Activated CD4-positive, alpha-beta T cell treated with anti-CD3 and anti-CD28 coated beads for 1 hour (primary cell): Measurements from ENCODE around the gene IRF2.

Source experiments
- DNase-seq: peaks from one replicate; pipeline ENCODE4 v3.0.0-alpha.2; 2020

Gene IRF2

DNA sequence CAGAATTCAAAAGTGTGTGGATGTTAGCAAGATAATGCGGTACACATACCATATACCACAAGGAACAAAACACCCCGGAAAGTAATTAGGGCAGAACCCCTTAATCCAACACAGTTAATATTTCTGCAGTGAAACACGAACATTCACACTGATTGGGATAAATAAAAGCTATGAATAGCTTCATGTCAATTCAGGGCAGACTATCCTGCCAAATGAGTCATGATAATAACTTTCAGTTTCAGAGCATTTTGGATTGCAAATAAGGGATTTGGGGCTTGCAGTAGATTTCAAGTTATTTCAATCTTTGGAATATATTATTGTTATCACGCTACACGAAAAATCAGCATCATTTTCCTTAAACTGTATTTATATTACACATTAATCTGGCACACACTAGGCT lies 24.3 kb downstream of the IRF2 start:
- DNase-seq = no peak

DNA sequence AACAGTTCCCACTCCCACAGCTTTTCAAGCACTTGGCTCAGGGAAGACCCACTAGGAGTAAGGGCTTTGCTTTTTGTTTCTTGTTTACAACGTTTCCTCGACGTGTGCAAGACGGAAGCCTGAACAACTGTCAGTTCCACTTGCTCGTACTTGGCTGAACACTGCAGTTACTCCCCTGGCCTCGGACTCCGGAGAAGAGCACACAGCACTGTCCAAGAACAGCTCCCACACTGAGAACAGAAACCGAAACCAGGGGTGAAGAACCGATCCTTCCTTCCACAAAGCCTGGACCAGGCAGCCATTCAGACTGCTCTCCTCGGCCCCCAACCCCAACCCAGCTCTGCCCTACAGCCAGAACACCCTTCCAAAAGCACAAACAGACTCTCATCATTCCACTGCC lies 25.5 kb downstream of the IRF2 start:
- DNase-seq = no peak

DNA sequence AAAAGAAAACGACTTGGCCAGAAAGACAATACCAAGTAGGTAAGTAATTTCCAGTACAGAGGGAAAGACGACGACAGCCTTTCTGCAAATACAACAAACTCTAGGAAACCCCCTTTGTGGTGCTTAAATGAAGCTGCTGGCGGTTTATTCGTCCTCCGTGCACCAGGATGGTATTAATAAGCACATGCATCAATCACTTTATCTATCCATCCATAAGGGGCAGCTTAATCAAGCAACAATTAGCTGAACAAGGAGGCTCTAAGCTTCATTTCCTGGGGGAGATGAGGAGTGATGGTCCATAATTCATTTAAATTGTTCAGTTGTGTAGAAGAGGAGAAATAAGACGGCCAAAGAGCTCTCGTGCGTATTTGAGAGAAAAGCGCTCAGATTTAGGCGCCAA lies 26.2 kb downstream of the IRF2 start:
- DNase-seq = no peak

DNA sequence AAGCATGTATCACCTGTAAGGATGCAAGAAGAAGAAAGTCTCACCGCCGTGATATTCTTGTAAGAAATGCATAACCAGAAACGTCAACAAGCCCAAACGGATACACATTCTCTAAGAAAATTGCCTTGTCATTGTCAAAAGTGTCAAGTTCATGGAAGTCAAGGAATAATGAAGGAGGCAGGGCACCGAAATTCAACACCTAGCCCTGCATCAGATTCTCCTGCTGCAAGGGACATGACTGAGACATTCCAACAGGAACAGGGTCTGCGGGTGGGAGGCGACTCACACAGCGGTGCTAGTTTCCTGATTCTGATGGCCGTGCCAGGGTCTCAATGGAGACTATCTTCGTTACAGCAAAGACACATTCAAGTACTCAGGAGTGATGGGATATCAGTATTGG lies 26.7 kb downstream of the IRF2 start:
- no peak for DNase-seq

DNA sequence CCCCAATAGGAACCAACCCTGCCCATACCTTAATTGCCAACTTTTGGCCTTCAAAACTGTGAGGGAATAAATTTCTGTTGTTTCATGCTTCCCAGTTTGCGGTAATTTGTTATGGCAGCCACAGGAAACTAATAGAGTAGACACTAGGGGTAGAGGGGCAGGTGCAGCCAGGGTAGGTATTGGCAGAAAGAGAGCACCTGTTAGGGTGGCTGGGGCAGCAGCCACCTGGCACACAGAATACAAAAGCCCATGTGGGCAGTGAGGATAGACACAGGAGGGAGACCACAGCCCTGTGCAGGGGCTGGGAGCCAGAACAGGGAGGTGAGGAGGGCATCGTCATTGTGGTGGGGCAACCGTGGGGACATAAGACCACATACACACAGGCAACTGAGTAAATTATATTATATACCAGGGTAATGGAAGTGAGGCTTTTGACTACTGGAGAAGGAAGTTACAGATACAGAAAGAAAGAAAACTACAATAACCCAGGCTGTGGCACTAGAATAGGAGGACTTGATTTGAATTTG lies 28.2 kb downstream of the IRF2 start:
- DNase-seq = no peak

DNA sequence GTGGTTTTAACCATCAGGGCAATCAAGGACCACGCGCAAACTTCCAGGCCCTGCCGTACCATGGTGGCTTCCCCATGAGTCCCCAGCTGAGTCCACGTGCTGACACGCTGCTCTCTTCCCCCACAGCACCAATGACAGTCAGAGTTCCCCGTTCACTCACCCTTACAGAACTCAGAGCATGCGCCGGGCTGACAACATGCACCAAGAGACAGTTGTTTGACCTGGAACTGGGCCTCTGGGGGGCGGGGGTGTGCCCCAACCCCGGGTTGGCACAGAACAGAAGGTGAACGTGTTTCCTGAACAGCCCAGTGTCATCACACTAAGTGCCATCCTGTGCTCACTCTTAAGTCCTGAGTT lies 29.4 kb downstream of the IRF2 start:
- no peak for DNase-seq

DNA sequence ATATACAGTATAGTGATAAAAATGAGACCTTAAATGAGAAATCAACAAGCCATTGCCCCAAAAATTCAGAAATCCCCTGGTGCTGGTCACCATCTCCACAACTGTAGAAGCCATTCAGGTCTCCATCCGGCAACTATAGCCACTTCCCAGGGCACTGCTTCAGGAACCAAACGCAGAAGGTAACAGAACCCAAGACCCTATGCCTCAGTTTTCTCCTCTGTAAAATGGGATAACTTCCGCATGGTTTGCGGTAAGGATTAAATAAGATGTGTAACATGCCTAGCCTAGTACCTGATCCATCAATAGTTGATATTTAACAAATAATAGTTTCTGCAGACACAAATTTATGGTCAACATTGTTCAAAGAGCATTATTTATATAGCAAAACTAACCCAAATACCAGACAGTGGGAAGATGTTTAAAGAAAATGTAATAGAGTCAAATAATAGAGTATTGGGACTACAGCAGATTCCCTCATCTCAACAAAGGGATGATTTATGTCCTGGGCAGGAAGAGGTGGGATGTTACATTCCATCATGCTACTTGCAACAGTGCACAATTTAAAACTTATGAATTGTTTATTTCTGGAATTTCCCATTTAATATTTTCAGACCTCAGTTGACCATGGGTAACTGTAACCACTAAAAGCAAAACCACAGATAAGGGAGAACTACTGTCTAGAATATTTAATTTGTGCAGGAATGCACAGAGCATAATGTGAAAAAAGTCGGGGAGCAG lies 30.0 kb downstream of the IRF2 start:
- no peak for DNase-seq

DNA sequence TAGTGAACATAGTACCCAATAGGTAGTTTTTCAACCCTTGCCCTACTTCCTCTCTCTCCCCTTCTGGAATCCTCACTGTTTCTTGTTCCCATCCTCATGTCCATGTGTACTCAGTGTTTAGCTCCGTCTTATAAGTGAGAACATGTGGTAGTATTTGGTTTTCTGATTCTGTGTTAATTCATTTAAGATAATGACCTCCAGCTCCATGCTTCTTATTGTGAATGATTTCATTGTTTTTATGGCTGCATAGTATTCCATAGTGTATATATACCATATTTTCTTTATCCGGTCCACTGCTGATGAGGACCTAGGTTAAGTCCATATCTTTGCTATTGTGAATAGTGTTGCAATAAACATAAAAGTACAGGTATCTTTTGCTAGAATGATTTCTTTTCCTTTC lies 31.0 kb downstream of the IRF2 start:
- DNase-seq = no peak

DNA sequence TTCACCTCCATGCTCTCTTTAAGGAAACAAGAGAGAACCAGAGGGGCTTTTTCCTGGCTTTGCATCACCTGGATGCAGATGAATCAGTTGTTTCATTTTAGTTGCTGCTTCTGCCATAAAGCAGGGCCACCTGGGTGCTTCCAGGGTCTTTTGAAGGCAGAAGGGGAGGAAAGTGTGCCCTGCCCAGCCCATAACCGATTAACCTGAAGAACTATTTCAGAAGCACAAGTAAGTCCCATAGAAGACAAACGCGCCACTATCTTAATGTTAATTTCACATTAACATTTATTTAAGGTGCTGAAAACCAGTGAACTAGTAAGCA lies 32.1 kb downstream of the IRF2 start:
- DNase-seq = no peak

DNA sequence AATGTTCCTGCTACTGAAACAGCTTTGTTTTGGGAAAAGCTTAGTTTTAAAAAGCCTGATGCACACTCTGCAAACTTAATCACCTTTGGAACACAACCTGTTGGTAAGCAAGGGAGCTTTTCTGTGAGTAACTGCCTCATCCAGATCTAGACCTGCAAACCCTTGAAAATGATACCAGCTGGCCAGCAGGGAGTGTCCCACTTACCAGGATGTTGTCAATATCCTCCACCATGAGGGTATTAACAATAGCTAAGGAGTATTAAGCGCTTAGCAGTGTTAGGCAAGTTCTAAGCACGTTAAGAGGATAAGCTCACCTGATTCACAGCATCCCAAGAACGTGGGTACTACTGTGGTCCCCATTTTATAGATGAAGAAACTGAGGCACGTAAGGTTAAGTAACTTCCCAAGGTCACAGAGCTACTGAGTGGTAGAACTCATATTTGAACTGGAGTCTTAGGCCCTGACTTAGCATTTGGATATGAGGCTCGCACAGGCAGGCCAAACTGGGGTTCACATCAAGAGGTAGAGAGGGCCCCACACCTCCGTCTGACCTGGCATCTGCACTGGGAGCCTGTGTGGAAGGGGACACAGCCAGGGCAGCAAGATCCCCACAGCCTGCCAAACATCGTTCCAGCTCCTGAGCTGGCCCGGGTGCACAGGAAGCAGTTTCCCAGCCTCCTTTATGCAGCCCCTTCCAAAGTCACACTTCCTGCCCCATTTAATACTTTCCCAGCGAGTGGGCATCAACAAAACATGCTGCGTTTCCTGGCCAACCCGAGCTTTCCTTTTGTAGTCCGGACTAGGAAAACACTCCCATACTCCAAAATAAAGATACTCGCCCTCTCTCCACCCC lies 32.7 kb downstream of the IRF2 start:
- no peak for DNase-seq

DNA sequence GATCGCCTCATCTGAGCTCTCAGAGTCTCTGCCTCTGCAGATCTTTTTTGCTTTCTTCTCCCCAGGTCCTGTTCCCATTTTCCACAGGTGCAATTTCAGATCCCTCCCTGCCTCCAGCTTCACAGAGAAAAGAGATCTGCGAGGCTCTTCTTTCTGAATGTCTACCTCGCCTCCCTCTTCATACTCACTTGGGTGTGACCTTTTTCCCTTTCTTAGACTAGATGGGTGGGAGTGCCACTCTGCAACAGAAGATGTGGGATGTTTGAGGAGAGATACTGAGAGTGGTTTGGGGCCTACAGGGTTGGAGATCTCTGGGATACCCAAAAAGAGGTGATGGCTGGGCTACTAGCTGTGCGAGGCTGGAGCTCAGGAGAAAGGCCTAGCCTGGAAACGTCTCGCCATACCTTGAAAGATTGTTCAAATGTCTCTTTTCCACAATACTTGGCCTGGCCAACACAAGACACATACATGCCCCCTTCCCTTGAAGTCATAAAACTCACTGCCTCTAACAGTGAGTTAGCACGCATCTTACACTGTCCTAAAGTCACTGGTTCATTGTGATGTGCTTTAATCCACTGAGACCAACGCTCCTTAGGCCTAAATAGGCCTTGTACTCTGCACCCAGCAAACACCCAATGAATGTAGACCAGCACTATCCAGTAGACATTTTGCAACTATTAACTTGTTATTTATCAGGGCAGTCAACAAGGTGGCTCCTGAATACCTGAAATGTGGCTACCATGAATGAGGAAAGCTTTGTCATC lies 33.6 kb downstream of the IRF2 start:
- DNase-seq = no peak

DNA sequence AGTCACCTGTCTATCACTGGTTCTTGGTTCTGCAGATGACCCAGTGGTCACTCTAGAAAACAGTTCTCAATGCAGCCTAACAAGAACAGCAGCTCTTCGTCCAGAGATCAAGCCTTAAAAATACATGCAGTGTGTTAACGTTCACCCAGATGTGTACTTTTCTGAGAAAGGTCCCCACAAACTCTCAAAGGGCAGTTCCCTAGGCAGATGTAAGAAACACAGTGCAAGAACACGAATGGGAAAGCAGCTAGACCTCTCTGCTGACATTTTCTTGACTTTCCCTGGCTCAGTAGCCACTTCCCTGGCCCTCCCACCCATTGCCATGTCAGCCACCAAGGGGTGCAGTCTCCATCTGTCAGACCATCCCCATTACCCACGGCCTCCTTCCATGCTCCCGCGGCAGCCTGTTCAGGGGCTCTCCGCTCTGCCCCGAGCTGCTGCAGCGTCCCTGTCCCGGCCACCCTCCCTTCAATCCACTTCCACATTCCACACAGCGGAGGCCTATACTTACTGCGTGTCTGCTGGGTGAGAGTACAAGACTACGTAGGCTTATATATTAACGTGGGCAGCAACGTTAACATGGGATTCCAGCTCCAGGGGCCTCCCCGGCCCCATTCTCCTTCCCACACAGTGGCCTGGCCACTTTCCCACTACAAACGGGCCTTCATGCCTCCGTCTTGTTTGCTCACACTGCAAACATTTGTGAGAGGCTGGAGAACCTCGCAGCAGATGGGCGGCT lies 34.3 kb downstream of the IRF2 start:
- DNase-seq = no peak

DNA sequence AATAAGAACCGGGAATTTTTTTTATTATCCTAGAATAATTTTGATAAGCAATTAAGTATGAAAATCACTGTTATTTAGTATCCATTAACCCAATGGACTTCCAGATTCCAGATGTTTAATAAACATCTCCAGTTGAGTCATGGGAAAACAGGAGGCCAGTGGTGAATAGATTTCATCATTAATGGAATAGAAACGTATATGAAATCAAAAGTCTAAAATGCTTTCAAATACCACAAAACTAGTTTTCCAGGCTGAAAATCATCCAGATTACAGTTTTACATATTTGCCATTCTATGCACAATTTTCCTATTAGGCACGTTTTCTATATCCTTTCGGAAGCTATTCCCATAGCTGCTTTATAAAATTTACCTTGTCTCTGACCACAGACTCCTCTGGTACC lies 35.0 kb downstream of the IRF2 start:
- no peak for DNase-seq

DNA sequence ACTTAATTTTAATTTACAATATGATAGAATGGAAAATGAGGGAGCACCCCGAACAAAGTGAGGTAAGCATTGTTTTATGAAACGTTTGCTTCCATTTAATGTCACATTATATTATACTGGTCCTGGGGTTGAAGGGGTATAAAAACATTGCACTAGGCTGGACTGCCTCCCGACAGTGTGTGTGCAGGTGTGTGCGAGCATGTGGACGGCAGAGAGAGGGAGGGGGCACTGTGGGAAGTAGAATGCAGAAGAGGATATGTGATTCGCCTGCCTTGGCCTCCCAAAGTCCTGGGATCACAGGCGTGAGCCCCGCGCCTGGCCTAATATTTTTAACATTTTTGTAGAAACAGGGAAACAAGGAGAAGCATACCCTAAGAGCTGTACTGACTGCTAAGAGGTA lies 36.0 kb downstream of the IRF2 start:
- no peak for DNase-seq

DNA sequence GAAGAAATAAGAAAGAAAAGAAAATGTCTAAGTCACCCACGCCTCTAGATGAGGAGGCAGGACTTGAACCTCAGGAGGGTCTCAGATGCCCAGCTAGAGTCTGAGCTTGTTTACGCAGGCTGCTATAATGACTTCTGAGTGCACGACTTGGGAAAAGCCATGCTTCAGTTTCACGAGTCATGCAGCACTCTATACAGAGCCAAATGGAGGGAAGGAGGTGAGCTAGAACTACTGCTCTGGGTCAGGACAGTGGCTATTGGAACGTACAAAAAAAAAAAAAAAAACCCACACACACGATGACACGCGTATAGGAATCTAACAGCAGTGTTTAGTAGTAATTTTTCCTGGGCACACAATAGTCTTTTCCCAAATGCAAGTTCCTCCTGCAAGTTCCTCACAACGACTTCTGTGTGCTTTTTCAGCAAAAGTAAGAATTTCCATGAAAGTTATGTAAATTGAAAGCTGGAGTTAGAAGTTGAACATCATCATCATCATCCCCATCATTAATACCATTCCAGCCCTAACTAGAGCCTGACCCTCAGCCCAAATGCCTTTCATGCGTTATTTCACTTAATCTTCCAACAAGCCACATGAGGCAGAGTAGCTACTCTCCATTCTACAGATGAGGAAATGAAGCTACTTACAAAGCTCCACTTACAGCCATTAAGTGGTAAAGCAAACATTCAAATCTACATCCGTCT lies 36.6 kb downstream of the IRF2 start:
- no peak for DNase-seq

DNA sequence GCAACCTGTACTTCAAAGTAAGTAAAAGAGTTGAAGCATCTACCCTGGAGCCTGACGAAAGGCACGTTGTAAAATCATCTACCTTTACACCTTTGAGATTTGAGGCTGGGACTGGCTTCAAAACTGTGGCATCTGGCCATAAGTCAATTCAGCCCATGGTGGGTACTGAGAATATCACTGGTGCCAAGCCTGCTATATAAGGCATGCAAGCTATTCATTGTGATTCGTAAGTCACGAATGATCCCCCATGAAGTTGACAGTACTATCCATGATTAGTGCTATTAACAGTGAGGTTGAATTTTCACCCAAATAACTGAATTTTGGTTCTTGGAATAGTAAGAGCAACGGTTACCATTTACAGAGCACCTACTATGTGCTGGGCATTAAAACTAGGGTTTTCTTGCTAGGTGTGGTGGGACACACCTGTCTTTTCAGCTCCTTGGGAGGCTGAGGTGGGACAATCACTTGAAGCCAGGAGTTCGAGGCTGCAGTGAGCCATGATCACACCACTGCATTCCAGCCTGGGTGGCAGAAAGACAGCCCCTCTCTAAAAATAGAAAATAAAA lies 39.8 kb downstream of the IRF2 start:
- DNase-seq = no peak

DNA sequence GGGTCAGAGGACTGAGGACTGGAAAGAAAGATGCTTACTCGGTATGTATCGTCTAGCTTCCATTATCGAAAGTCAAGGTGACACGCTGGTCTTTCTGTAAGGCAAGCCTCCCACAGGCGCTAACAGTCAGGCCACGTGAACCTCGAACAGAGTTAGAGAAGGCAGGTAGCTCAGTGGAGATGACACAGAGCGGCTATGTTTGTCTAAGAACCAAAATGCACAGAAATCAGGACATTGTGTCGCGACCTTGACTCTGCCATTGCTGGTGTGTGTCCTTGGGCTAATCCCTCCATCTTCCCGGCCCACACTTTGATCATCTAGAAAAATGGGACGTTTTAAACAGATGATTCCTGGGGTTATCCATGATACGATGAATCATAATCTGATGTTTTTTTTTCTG lies 40.3 kb downstream of the IRF2 start:
- DNase-seq = no peak

DNA sequence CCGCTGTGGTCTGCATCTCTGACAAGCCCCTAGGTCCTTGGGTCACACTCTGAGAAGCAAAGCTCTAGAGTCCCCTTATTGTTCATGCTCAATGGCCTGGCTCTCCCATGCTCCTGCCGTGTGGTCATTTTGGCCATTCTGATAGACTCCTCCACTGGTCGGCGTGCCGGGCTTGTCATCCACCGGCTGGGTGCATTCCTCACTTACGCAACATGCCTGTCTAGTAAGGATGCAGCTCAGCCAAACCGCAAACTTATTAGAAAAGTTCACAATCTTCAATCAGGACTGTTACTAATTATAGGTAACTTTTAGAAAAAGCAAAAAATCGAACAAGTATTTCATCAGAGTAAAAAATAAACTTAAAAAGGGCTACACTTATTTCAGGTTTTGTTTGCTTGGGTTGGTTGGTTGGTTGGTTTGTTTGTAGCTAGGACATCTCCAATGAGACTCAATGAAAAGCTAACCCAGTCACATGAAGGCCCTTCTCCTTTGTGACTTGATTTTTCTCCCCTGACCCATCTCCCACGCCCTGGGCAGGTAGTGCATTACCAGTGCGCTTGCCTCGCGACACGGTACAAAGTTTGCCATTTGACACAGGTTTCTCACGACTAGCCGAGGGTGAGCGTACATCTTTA lies 41.0 kb downstream of the IRF2 start:
- DNase-seq = no peak

DNA sequence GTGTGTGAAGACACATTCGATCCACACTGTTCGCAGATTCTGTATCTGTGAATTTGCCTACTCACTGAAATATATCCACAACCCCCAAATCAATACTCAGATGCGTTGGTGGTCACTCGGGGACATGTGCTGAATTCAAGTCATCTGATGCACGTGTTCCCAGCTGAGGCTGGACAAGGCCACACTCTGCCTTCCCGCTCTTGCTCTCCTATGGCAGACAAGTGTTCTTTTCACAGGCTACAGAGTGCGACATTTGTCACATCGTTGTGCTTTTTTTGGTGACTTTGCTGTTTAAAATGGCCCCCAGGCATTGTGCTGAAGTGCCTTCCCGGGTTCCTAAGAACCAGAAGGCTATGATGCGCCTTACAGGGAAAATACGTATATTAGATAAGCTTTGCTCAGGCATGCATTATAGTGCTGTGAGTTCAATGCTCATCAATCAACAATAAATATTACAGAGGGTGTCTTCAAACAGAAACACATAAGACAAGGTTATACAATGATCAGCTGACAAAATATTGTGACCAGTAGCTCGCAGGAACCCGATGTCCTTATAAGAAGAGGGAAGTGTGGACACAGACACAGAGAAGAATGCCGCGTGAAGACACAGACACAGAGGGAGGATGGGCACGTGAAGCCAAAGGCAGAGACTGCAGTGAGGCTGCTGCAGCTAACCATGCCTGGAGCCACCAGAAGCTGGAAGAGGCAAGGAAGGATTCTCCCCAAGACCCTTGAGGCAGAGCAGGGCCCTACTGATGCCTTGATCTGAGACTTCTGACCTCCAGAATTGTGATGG lies 42.0 kb downstream of the IRF2 start:
- DNase-seq = no peak

DNA sequence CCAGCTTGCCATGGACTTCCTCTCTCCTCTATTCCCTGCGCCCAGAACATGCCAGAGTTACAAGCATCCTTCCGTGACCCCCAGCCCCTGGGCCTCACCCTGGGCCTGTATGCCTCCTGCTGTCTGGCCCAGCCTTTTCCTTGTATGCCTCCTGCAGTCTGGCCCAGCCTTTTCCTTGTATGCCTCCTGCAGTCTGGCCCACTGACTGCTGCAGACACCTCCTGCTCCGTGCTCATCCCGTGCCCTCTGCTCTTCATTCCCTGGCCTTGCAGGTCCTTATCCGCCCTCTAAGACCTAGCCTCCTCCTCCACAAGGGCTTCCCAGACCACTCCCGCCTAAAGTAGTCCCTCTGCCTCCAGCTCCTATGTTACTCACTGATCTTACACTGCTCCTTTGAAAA lies 44.2 kb downstream of the IRF2 start:
- DNase-seq = no peak

DNA sequence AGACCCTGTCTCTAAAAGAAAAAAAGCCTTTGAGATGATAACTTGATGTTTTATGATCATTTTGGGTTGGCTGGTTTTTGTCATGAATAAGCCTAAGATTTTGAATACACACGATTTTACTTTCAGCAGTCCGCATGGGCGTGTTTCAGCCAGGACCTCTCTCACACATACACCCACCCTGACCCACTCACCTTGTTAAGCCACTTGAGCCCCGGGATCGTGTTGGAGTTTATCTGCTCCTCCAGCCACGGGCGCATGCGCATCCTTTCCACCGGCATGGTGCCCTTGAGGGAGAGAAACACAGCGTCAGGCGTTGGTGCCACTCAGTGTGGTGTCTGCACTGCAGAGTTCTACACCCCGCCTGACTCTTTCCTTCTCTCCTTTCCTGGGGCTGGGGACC lies 45.6 kb downstream of the IRF2 start:
- DNase-seq = no peak
